ENCODE measurements around the gene DNAH7. TPM values are rescaled to one million over a fixed set of nuclear protein-coding genes. Genes with fewer than 3 reads are reported as not detected.

The DNAH7 gene
- total and polyA plus RNA-seq, 2 of the 13 experiments (the other 11 are each of a cell fraction or from before 2014, with no cell fraction given) = 0.09 TPM; not detected in 1

DNA sequence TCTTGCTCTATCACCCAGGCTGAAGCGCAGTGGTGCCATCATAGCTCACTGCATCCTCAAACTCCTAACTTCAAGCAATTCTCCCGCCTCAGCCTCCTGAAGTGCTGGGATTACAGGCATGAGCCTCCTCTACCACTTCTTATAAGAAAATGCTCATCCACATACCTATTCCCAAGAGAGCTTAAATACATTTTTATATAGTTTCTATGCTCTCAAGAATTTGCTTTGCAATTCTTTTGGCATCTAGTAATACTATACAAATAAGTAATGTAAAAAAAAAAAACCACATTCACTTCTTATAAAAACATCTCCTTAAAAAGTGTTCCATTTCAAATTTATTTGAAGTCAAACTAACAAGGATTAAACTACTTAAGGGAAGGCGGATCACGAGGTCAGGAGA is 197.3 kb downstream of the DNAH7 start:
- Histone ChIP-seq H3K9me3 (ENCODE audit: low read length) (no peaks in the 10 kb centered on the region), H3K9ac (ENCODE audit: insufficient read depth, low read depth, low read length) (no peak overlapping the region), H3K27ac (ENCODE audit: extremely low read length, insufficient read depth, low read length) (no peak overlapping the region), H3K4me2 (ENCODE audit: low read depth, low read length) (no peak overlapping the region), H3K4me1 (ENCODE audit: insufficient read depth, low read length) (no peaks in the 10 kb centered on the region), H4K20me1 (ENCODE audit: insufficient read depth, low read length) (no peaks in the 10 kb centered on the region), H3K79me2 (ENCODE audit: insufficient read depth, low read length) (no peaks in the 10 kb centered on the region), H2AFZ (ENCODE audit: low read length) (no peak overlapping the region), H3K4me3 (replicated peaks in 1 of 3; ENCODE audit: insufficient read depth in 1 of 3, low read depth in 2 of 3, low read length in 3 of 3) (no peak overlapping the region), H3K27me3 (ENCODE audit: control insufficient read depth in 1 of 2, insufficient read depth in 2 of 2, low read length in 2 of 2) (no peaks in the 10 kb centered on the region), H3K36me3 (replicated peaks in 1 of 2; ENCODE audit: control insufficient read depth in 1 of 2, insufficient read depth in 2 of 2, low read length in 2 of 2) (no peaks in the 10 kb centered on the region)
- no TSS peak for BruUV-seq (replicated peaks)
- WGBS (ENCODE audit: low lambda C conversion rate) = 26% methylated on average over 4 of the region's 4 CpGs
- DNase-seq (ENCODE audit: low spot score) = no peak
- intact Hi-C loops (cut with micrococcal nuclease; ENCODE audit: unreplicated experiment) (no loop called here), in situ Hi-C loops (cut with HindIII; ENCODE audit: extremely low pct_ligation_motif_present, low pct_unique_long_range_greater_than_20kb) (no loop called here)
- no peak for ATAC-seq
- CTCF ChIA-PET (ENCODE audit: low intra/inter-chr PET ratio, low total read pairs) = no interaction called here
- FAIRE-seq = no peak
- POLR2A ChIA-PET = no interaction called here
- no peak for TF ChIP-seq KMT2B (CRISPR knock-in tag; IDR thresholded peaks at IDR 0.05)
- TF ChIP-seq, protein P1, sequence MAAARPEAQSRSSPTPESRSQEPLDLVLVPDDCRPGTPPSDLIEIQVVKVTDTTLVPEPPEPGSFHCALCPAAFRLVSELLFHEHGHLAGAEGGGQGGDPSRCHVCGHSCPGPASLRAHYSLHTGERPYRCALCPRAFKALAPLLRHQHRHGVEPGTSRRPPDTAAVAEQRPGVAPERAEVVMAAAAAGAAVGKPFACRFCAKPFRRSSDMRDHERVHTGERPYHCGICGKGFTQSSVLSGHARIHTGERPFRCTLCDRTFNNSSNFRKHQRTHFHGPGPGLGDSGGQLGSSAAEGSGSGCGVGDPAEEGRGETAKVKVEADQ (CRISPR knock-in tag; IDR thresholded peaks at IDR 0.05; ENCODE audit: borderline replicate concordance) = no peak
- TF ChIP-seq, protein P2, sequence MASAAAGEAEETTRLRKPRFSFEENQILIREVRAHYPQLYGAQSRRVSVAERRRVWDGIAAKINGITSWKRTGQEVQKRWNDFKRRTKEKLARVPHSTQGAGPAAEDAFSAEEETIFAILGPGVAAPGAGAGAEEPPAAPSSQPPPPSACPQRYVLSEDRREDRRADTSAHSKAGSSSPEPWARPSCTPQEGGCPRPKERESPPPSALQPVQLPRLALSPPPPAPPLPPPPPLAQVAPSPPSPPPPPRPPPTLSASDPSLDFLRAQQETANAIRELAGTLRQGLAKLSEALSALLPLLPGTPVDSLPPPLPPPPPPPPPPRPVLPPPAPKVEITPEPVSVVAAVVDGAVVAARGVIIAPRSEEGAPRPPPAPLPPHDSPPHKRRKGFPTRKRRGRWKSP (CRISPR knock-in tag; IDR thresholded peaks at IDR 0.05) = no peak
- TF ChIP-seq, protein P3, sequence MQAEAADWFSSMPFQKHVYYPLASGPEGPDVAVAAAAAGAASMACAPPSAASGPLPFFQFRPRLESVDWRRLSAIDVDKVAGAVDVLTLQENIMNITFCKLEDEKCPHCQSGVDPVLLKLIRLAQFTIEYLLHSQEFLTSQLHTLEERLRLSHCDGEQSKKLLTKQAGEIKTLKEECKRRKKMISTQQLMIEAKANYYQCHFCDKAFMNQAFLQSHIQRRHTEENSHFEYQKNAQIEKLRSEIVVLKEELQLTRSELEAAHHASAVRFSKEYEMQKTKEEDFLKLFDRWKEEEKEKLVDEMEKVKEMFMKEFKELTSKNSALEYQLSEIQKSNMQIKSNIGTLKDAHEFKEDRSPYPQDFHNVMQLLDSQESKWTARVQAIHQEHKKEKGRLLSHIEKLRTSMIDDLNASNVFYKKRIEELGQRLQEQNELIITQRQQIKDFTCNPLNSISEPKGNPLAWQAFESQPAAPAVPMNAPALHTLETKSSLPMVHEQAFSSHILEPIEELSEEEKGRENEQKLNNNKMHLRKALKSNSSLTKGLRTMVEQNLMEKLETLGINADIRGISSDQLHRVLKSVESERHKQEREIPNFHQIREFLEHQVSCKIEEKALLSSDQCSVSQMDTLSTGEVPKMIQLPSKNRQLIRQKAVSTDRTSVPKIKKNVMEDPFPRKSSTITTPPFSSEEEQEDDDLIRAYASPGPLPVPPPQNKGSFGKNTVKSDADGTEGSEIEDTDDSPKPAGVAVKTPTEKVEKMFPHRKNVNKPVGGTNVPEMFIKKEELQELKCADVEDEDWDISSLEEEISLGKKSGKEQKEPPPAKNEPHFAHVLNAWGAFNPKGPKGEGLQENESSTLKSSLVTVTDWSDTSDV (CRISPR knock-in tag; IDR thresholded peaks at IDR 0.05) = no peak
- TF ChIP-seq HNF4A (CRISPR knock-in tag; IDR thresholded peaks at IDR 0.05) = no peak
- TF ChIP-seq KLF15 (CRISPR knock-in tag; IDR thresholded peaks at IDR 0.05; ENCODE audit: borderline replicate concordance) = no peak
- TF ChIP-seq, protein P4, sequence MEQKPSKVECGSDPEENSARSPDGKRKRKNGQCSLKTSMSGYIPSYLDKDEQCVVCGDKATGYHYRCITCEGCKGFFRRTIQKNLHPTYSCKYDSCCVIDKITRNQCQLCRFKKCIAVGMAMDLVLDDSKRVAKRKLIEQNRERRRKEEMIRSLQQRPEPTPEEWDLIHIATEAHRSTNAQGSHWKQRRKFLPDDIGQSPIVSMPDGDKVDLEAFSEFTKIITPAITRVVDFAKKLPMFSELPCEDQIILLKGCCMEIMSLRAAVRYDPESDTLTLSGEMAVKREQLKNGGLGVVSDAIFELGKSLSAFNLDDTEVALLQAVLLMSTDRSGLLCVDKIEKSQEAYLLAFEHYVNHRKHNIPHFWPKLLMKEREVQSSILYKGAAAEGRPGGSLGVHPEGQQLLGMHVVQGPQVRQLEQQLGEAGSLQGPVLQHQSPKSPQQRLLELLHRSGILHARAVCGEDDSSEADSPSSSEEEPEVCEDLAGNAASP (CRISPR knock-in tag; IDR thresholded peaks at IDR 0.05; ENCODE audit: borderline replicate concordance) = no peak
- TF ChIP-seq NR1H2 (CRISPR knock-in tag; IDR thresholded peaks at IDR 0.05; ENCODE audit: borderline replicate concordance, low read depth) = no peak
- no peak for TF ChIP-seq ETV6 (CRISPR knock-in tag; conservative IDR thresholded peaks at IDR 0.05)
- TF ChIP-seq, protein P5, sequence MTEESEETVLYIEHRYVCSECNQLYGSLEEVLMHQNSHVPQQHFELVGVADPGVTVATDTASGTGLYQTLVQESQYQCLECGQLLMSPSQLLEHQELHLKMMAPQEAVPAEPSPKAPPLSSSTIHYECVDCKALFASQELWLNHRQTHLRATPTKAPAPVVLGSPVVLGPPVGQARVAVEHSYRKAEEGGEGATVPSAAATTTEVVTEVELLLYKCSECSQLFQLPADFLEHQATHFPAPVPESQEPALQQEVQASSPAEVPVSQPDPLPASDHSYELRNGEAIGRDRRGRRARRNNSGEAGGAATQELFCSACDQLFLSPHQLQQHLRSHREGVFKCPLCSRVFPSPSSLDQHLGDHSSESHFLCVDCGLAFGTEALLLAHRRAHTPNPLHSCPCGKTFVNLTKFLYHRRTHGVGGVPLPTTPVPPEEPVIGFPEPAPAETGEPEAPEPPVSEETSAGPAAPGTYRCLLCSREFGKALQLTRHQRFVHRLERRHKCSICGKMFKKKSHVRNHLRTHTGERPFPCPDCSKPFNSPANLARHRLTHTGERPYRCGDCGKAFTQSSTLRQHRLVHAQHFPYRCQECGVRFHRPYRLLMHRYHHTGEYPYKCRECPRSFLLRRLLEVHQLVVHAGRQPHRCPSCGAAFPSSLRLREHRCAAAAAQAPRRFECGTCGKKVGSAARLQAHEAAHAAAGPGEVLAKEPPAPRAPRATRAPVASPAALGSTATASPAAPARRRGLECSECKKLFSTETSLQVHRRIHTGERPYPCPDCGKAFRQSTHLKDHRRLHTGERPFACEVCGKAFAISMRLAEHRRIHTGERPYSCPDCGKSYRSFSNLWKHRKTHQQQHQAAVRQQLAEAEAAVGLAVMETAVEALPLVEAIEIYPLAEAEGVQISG (CRISPR knock-in tag; IDR thresholded peaks at IDR 0.05) = no peak
- TF ChIP-seq, protein P6, sequence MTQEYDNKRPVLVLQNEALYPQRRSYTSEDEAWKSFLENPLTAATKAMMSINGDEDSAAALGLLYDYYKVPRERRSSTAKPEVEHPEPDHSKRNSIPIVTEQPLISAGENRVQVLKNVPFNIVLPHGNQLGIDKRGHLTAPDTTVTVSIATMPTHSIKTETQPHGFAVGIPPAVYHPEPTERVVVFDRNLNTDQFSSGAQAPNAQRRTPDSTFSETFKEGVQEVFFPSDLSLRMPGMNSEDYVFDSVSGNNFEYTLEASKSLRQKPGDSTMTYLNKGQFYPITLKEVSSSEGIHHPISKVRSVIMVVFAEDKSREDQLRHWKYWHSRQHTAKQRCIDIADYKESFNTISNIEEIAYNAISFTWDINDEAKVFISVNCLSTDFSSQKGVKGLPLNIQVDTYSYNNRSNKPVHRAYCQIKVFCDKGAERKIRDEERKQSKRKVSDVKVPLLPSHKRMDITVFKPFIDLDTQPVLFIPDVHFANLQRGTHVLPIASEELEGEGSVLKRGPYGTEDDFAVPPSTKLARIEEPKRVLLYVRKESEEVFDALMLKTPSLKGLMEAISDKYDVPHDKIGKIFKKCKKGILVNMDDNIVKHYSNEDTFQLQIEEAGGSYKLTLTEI (CRISPR knock-in tag; conservative IDR thresholded peaks at IDR 0.05) = no peak

All from HepG2 (cell line).